DOHH2 (cell line): ENCODE results near the gene WFDC1.

Experiments
- CTCF ChIP-seq: fragments of 200-600 bp; sonication (generic); IDR thresholded peaks from one replicate; pipeline ENCODE4 v1.5.1; 2014; ENCODE audit warnings: antibody characterized with exemption, mild to moderate bottlenecking, low read depth, low read length; ENCODE audit not compliant: poor library complexity, severe bottlenecking
- EZH2phosphoT487 ChIP-seq: fragments of 200-600 bp; sonication (generic); IDR thresholded peaks from 2 replicates; pipeline ENCODE4 v1.6.1; 2017; ENCODE audit warnings: borderline replicate concordance, mild to moderate bottlenecking, antibody characterized with exemption, low read length, moderate library complexity, mixed read lengths

GRCh38 chr16:84351630-84352029 lies 57.0 kb downstream of the WFDC1 start:
- TF ChIP-seq CTCF: no peak
- no peak for TF ChIP-seq EZH2phosphoT487
